HepG2 (cell line): ENCODE measurements around the gene KIF6.

ENCODE experiments used
- CEBPB ChIP-seq: IDR thresholded peaks from 2 replicates; pipeline ENCODE4 v1.6.1; 2011; ENCODE audit warnings: low read depth, low read length, improper control_type of control experiment, borderline replicate concordance
- EP300 ChIP-seq, 3 experiments: sonication (generic) in 1 of 3; formaldehyde crosslinking in 1 of 3; IDR thresholded peaks; 2 replicates each; pipeline versions ENCODE4 v1.5.1 to v1.6.1; 2011 to 2020; ENCODE audit warnings: low read depth in 2 of 3, low read length in 2 of 3, borderline replicate concordance in 1 of 3, improper control_type of control experiment in 1 of 3, mild to moderate bottlenecking in 1 of 3, missing genetic modification reagents in 1 of 3, moderate library complexity in 1 of 3
- HMGXB4 ChIP-seq, 2 experiments: sonication (generic) in 1 of 2; formaldehyde crosslinking in 1 of 2; IDR thresholded peaks; 2 replicates each; pipeline versions ENCODE4 v1.4.0 to v1.6.1; 2018 to 2020; ENCODE audit warnings: missing genetic modification reagents in 2 of 2, borderline replicate concordance in 1 of 2, low read depth in 1 of 2, mild to moderate bottlenecking in 1 of 2, missing biosample characterization in 1 of 2
- ZNF274 ChIP-seq: sonication (generic); formaldehyde crosslinking; IDR thresholded peaks from 2 replicates; pipeline ENCODE4 v1.5.1; 2020; ENCODE audit warnings: mild to moderate bottlenecking, missing genetic modification reagents
- ZNF354B ChIP-seq: sonication (generic); formaldehyde crosslinking; IDR thresholded peaks from 2 replicates; pipeline ENCODE4 v1.8.0; 2022; ENCODE audit warnings: mild to moderate bottlenecking, missing genetic modification reagents
- ZNF589 ChIP-seq: sonication (generic); formaldehyde crosslinking; conservative IDR thresholded peaks from 2 replicates; pipeline ENCODE4 v1.8.0; 2022; ENCODE audit warnings: mild to moderate bottlenecking, moderate library complexity, missing genetic modification reagents

GRCh38 chr6:39614393-39614950 lies 110.7 kb downstream of the KIF6 start:
- TF ChIP-seq ZNF274 (CRISPR knock-in tag) (no peak), CEBPB (no peak), ZNF589 (no peak), ZNF354B (CRISPR knock-in tag) (no peak), EP300 (IDR thresholded peaks at IDR 0.05; ENCODE audit: low read depth in 2 of 2, low read length in 2 of 2) (no peak), EP300 (CRISPR knock-in tag; IDR thresholded peaks at IDR 0.05; ENCODE audit: borderline replicate concordance) (no peak), HMGXB4 (CRISPR knock-in tag; IDR thresholded peaks at IDR 0.05; ENCODE audit: borderline replicate concordance in 1 of 2, low read depth in 1 of 2) (no peak)
